Measurements from ENCODE around the gene RNF13.
"Not testable (repeated sequence)": the region's sequence is repeated elsewhere in the genome, so short reads cannot be mapped to it uniquely, and the experiment has no call there.

Gene RNF13

GRCh38 chr3:149826636-149827035 lies 13.6 kb downstream of the RNF13 start:
- no peak for TF ChIP-seq CTCF (IDR thresholded peaks at IDR 0.05; ENCODE audit: low read depth, low read length)
- no peak overlapping the region for H3K4me3 ChIP-seq (ENCODE audit: low read depth, low read length)

GRCh38 chr3:149828390-149828789 lies 15.4 kb downstream of the RNF13 start:
- H3K4me3 ChIP-seq (ENCODE audit: low read depth, low read length) = no peak overlapping the region
- TF ChIP-seq CTCF (IDR thresholded peaks at IDR 0.05; ENCODE audit: low read depth, low read length) = no peak

GRCh38 chr3:149829631-149830030 lies 16.6 kb downstream of the RNF13 start:
- not testable (repeated sequence) for H3K4me3 ChIP-seq (ENCODE audit: low read depth, low read length)

- H3K4me3 ChIP-seq (ENCODE audit: low read depth, low read length) = no peak overlapping the region
- no peak for TF ChIP-seq CTCF (IDR thresholded peaks at IDR 0.05; ENCODE audit: low read depth, low read length)
These were observed 17.9 kb downstream of the RNF13 start for GRCh38 chr3:149830902-149831301.

GRCh38 chr3:149831321-149831720 lies 18.3 kb downstream of the RNF13 start:
- no peak for TF ChIP-seq CTCF (IDR thresholded peaks at IDR 0.05; ENCODE audit: low read depth, low read length)
- no peak overlapping the region for H3K4me3 ChIP-seq (ENCODE audit: low read depth, low read length)

GRCh38 chr3:149832086-149832485 lies 19.1 kb downstream of the RNF13 start:
- no peak for TF ChIP-seq CTCF (IDR thresholded peaks at IDR 0.05; ENCODE audit: low read depth, low read length)
- H3K4me3 ChIP-seq (ENCODE audit: low read depth, low read length) = no peak overlapping the region

GRCh38 chr3:149833241-149833640 lies 20.2 kb downstream of the RNF13 start:
- H3K4me3 ChIP-seq (ENCODE audit: low read depth, low read length) = no peak overlapping the region
- TF ChIP-seq CTCF (IDR thresholded peaks at IDR 0.05; ENCODE audit: low read depth, low read length) = no peak

- not testable (repeated sequence) for H3K4me3 ChIP-seq (ENCODE audit: low read depth, low read length)
These were observed 25.5 kb downstream of the RNF13 start for GRCh38 chr3:149838491-149838890.

GRCh38 chr3:149839469-149839868 lies 26.5 kb downstream of the RNF13 start:
- H3K4me3 ChIP-seq (ENCODE audit: low read depth, low read length) = not testable (repeated sequence)
